ENCODE results near the gene FAM161A. TPM values are rescaled to one million over a fixed set of nuclear protein-coding genes. Genes with fewer than 3 reads are reported as not detected.
"Not testable (repeated sequence)": the region's sequence is repeated elsewhere in the genome, so short reads cannot be mapped to it uniquely, and the experiment has no call there.

Gene FAM161A
- total RNA-seq, 4 donors from 2014 or later: 5.6 to 17.1 (median 9.4) TPM

- no peak for DNase-seq
- Histone ChIP-seq H3K9me3 (no peaks in the 10 kb centered on the region), H3K4me1 (no peaks in the 10 kb centered on the region), H3K4me3 (replicated peaks in 1 of 3) (no peak overlapping the region), H3K36me3 (no peaks in the 10 kb centered on the region), H3K27me3 (no peaks in the 10 kb centered on the region), H3K27ac (no peak overlapping the region)
- intact Hi-C loops (cut with DNase I): no loop called here
- WGBS, 2 donors: 87 to 89% methylated on average over 3 of the region's 3 CpGs
- TF ChIP-seq POLR2A (IDR thresholded peaks at IDR 0.05): no peak
- TF ChIP-seq, protein P1, sequence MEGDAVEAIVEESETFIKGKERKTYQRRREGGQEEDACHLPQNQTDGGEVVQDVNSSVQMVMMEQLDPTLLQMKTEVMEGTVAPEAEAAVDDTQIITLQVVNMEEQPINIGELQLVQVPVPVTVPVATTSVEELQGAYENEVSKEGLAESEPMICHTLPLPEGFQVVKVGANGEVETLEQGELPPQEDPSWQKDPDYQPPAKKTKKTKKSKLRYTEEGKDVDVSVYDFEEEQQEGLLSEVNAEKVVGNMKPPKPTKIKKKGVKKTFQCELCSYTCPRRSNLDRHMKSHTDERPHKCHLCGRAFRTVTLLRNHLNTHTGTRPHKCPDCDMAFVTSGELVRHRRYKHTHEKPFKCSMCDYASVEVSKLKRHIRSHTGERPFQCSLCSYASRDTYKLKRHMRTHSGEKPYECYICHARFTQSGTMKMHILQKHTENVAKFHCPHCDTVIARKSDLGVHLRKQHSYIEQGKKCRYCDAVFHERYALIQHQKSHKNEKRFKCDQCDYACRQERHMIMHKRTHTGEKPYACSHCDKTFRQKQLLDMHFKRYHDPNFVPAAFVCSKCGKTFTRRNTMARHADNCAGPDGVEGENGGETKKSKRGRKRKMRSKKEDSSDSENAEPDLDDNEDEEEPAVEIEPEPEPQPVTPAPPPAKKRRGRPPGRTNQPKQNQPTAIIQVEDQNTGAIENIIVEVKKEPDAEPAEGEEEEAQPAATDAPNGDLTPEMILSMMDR (IDR thresholded peaks at IDR 0.05): no peak
Measured at GRCh38 chr2:61807036-61807757, 46.7 kb downstream of the FAM161A start.

DNA sequence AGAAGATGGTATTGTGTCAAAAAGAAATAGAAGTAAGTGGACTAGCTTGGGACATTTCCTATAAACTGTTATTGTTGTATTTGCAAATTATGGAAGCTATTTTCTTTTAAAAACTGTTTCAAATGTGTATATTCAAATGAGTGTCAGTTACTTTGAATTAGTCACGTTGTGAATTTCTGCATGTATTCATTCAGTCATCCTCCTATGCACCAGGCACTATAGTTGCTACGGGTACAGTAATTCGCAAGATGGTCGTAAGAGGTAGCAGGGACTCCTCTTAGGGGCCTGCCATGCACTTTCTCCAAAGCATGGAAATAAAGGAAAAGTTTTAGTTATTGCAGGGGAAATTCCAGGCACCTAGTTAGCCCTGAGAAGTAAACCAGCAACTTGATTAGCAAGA, 51.3 kb downstream of the FAM161A start:
- intact Hi-C loops (cut with DNase I): no loop called here
- 88 to 89% methylated on average over 4 of the region's 4 CpGs for WGBS, 2 donors

DNA sequence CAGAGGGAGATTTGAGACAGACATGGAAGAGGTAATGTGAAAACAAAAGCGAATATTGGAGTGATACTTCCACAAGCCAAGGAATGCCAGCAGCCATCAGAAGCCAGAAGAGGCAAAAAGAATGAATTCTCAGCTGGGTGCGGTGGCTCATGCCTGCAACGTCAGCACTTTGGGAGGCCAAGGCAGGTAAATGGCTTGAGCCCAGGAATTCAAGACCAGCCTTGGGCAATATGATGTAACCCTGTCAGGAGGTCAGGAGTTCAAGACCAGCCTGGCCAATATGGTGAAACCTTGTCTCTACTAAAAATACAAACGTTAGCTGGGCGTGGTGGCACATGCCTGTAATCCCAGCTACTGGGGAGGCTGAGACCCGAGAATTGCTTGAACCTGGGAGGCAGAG, 54.8 kb downstream of the FAM161A start:
- TF ChIP-seq, protein P1 (IDR thresholded peaks at IDR 0.05): no peak
- TF ChIP-seq POLR2A (IDR thresholded peaks at IDR 0.05): no peak
- DNase-seq: no peak
- Histone ChIP-seq H3K9me3 (no peaks in the 10 kb centered on the region), H3K4me3 (replicated peaks in 1 of 3) (no peak overlapping the region), H3K27ac (no peak overlapping the region), H3K4me1 (peaks cover 0 to 3% of the 10 kb centered on the region in 2 donors), H3K36me3 (no peaks in the 10 kb centered on the region), H3K27me3 (no peaks in the 10 kb centered on the region)
- intact Hi-C loops (cut with DNase I): no loop called here
- WGBS, 2 donors: 92 to 93% methylated on average over 6 of the region's 6 CpGs

More for the DNA sequence above, 51.3 kb downstream of the FAM161A start:
- H3K4me1 ChIP-seq: peaks cover 0 to 3% of the 10 kb centered on the region in 2 donors
- no peak overlapping the region for H3K4me3 ChIP-seq (replicated peaks in 1 of 3)
- no peaks in the 10 kb centered on the region for H3K9me3 ChIP-seq
- no peak for DNase-seq
- no peaks in the 10 kb centered on the region for H3K27me3 ChIP-seq
- H3K36me3 ChIP-seq: no peaks in the 10 kb centered on the region
- H3K27ac ChIP-seq: no peak overlapping the region
- TF ChIP-seq, protein P1 (IDR thresholded peaks at IDR 0.05): no peak
- no peak for TF ChIP-seq POLR2A (IDR thresholded peaks at IDR 0.05)

DNA sequence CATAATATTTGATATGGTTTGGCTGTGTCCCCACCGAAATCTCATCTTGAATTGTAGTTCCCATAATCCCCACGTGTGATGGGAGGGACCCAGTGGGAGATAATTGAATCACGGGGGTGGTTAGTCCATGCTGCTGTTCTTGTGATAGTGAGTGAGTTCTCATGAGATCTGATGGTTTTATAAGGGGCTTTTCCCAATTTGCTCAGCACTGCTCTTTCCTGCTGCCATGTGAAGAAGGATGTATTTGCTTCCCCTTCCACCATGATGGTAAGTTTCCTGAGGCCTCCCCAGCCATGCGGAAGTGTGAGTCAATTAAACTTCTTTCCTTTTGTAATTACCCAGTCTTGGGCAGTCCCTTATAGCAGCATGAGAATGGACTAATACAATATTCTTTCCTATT, 56.4 kb downstream of the FAM161A start:
- WGBS, 2 donors: 79 to 80% methylated on average over 4 of the region's 4 CpGs
- DNase-seq; intact Hi-C loops (cut with DNase I); H3K27ac ChIP-seq; H3K4me3 ChIP-seq (replicated peaks in 1 of 3); H3K9me3 ChIP-seq; H3K36me3 ChIP-seq; H3K27me3 ChIP-seq; H3K4me1 ChIP-seq: not testable (repeated sequence)

DNA sequence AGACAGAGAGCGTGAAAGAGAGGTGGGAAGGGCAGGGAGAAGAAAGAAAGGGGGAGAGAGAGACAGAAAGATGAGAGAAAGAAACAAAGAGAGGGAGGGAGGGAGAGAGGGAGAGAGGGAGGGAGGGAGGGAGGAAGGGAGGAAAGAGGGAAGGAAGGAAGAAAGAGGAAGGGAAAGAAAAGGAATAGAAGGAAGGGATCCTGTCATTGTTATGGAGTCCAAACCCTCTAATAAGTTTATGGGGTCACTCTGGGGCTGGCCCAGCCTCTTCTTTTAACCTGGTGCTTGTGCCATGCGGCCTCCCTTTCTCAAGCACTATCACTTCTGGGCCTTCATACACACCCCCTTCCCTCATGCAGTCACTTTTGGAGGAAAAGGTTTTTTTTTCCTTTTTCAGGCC, 58.5 kb downstream of the FAM161A start:
- no peaks in the 10 kb centered on the region for H3K4me1 ChIP-seq
- H3K27ac ChIP-seq: no peak overlapping the region
- no peaks in the 10 kb centered on the region for H3K9me3 ChIP-seq
- H3K4me3 ChIP-seq (replicated peaks in 1 of 3): no peak overlapping the region
- WGBS, 2 donors: 94% methylated on average over 2 of the region's 2 CpGs
- intact Hi-C loops (cut with DNase I): no loop called here
- no peaks in the 10 kb centered on the region for H3K36me3 ChIP-seq
- TF ChIP-seq POLR2A (IDR thresholded peaks at IDR 0.05): no peak
- TF ChIP-seq, protein P1 (IDR thresholded peaks at IDR 0.05): no peak
- no peaks in the 10 kb centered on the region for H3K27me3 ChIP-seq
- DNase-seq: no peak
